GM19452 (cell line): ENCODE measurements around the gene STAT3.
"Not testable (repeated sequence)": the region's sequence is repeated elsewhere in the genome, so short reads cannot be mapped to it uniquely, and the experiment has no call there.

ENCODE experiments used
- ATAC-seq: cut with Tn5 transposase; IDR thresholded peaks from one replicate; pipeline ENCODE4 v1.9.1; 2021; ENCODE audit not compliant: unreplicated experiment

STAT3 gene

GRCh38 chr17:42264366-42264765, 123.9 kb downstream of the STAT3 start:
- ATAC-seq, result not testable (repeated sequence)
